ENCODE data around the gene HS3ST3B1. TPM values are rescaled to one million over a fixed set of nuclear protein-coding genes. Genes with fewer than 3 reads are reported as not detected.
A peak's percentile ranks its signal among the peaks of the same experiment; 100 is the strongest.

HS3ST3B1 gene
- total RNA-seq, 1 experiment from 2014 or later = 22.3 TPM

GRCh38 chr17:14372461-14372860, 71.6 kb downstream of the HS3ST3B1 start (continued):
- TF ChIP-seq AR (CRISPR knock-in tag; IDR thresholded peaks at IDR 0.05) = no peak
- TF ChIP-seq SOX15 (CRISPR knock-in tag; IDR thresholded peaks at IDR 0.05) = no peak
- TF ChIP-seq ZNF219 (CRISPR knock-in tag; IDR thresholded peaks at IDR 0.05; ENCODE audit: borderline replicate concordance) = no peak
- TF ChIP-seq SMAD3 (CRISPR knock-in tag; IDR thresholded peaks at IDR 0.05; ENCODE audit: borderline replicate concordance) = no peak
- TF ChIP-seq NR1H2 (CRISPR knock-in tag; IDR thresholded peaks at IDR 0.05) = no peak
- TF ChIP-seq ZSCAN18 (CRISPR knock-in tag; IDR thresholded peaks at IDR 0.05) = no peak
- TF ChIP-seq AFF4 (CRISPR knock-in tag; IDR thresholded peaks at IDR 0.05; ENCODE audit: borderline replicate concordance) = no peak

GRCh38 chr17:14372905-14373613, 72.2 kb downstream of the HS3ST3B1 start:
- Mint-ChIP-seq H3K36me3 (no peaks in the 10 kb centered on the region), H3K4me3 (no peak overlapping the region), H3K9me3 (peaks cover 2% of the 10 kb centered on the region), H3K27me3 (ENCODE audit: low read depth) (no peaks in the 10 kb centered on the region; the same call in 1 of the 2 replicates), H3K4me1 (peaks cover 26% of the 10 kb centered on the region), H3K27ac (no peak overlapping the region; the same call in 1 of the 2 replicates)
- POLR2A ChIA-PET = no interaction called here
- peak; percentile 17 for DNase-seq (ENCODE audit: low spot score)
- CTCF ChIA-PET = interaction anchor here (0.6 to 0.9 kb wide), 3 partner anchors 17 to 441 kb away, joined by 3 to 5 read pairs (median 3); no protein-coding TSS in a partner anchor
- peak; percentile 58 for ATAC-seq
- TF ChIP-seq CBFB (CRISPR knock-in tag; IDR thresholded peaks at IDR 0.05; ENCODE audit: low read depth) (no peak), NR3C1 (CRISPR knock-in tag; conservative IDR thresholded peaks at IDR 0.05; ENCODE audit: low read depth) (no peak), ELF4 (CRISPR knock-in tag; IDR thresholded peaks at IDR 0.05; ENCODE audit: low read depth) (no peak), GABPB1 (CRISPR knock-in tag; IDR thresholded peaks at IDR 0.05) (0 out of 2 replicates have a peak, but pooled peaks have one; percentile 28), PRDM15 (CRISPR knock-in tag; IDR thresholded peaks at IDR 0.05) (no peak), E2F5 (CRISPR knock-in tag; IDR thresholded peaks at IDR 0.05) (no peak), FOXP4 (CRISPR knock-in tag; IDR thresholded peaks at IDR 0.05) (no peak)

Measured in WTC11 (cell line).